Activated naive CD4-positive, alpha-beta T cell treated with anti-CD3 and anti-CD28 coated beads, Interleukin-2, amount 50 U/mL, for 24 hours (primary cell): ENCODE measurements around the gene SMAD3.
A peak's percentile ranks its signal among the peaks of the same experiment; 100 is the strongest.
"Not testable (repeated sequence)": the region's sequence is repeated elsewhere in the genome, so short reads cannot be mapped to it uniquely, and the experiment has no call there.

ENCODE experiments used
- H3K27ac Mint-ChIP-seq: one replicate; pipeline ENCODE4 v1.8.0; 2021; ENCODE audit warnings: mild to moderate bottlenecking, mixed read lengths
- H3K27me3 Mint-ChIP-seq: one replicate; pipeline ENCODE4 v1.8.0; 2021; ENCODE audit warnings: mixed read lengths
- H3K36me3 Mint-ChIP-seq: one replicate; pipeline ENCODE4 v1.8.0; 2021; ENCODE audit warnings: mixed read lengths
- H3K4me1 Mint-ChIP-seq: one replicate; pipeline ENCODE4 v1.8.0; 2021; ENCODE audit warnings: mixed read lengths
- H3K4me3 Mint-ChIP-seq: one replicate; pipeline ENCODE4 v1.8.0; 2021; ENCODE audit warnings: mild to moderate bottlenecking, mixed read lengths
- H3K9me3 Mint-ChIP-seq: one replicate; pipeline ENCODE4 v1.8.0; 2021; ENCODE audit warnings: mixed read lengths

The SMAD3 gene

DNA sequence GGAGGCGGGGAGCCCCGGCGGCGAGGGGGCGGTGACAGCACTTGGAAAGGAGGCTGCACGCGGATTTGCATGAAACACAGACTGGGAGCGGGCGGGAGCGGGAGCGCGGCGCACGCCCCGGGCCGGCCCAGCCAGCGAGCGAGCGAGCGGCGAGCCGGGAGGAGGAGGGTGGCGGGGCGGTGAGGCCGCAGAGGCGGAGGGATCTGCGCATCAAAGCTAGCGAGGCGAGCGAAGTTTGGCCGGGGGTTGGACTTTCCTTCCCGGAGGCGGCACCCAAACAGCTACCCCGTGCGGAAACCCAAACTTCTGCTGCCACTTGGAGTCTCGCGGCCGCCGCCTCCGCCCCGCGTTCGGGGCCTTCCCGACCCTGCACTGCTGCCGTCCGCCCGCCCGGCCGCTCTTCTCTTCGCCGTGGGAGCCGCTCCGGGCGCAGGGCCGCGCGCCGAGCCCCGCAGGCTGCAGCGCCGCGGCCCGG is at the start of gene SMAD3:
Gene SMAD3 (plus strand): TSS at position 72 of the 475 bp plus-strand sequence. CDS start 553 bp downstream, outside the sequence.
- Mint-ChIP-seq H3K4me1 (peaks cover 59% of the 10 kb centered on the region), H3K27ac (peak within 1 kb of the TSS; percentile 61), H3K9me3 (no peaks in the 10 kb centered on the region), H3K4me3 (peak within 1 kb of the TSS; percentile 89), H3K27me3 (no peaks in the 10 kb centered on the region), H3K36me3 (no peaks in the 10 kb centered on the region)

DNA sequence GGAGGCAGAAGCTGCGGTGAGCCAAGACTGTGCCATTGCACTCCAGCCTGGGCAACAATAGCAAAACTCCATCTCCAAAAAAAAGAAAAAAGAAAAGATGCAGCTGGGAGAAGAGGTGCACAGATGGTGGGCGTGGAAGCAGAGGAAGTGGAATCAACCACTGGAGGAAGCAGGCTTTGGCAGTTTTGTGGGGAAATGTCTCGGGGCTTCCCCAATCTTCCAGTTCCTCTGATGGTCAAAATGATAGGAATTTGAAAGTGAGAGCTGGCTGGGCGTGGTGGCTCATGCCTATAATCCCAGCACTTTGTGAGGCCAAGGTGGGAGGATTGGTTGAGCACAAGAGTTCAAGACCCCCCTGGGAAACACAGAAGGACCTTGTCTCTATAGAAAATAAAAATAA is 48.1 kb upstream of the SMAD3 start:
- Mint-ChIP-seq H3K27ac (peak overlapping the region; percentile 38), H3K9me3 (no peaks in the 10 kb centered on the region), H3K4me3 (no peak overlapping the region), H3K4me1 (no peaks in the 10 kb centered on the region), H3K36me3 (no peaks in the 10 kb centered on the region), H3K27me3 (no peaks in the 10 kb centered on the region)

DNA sequence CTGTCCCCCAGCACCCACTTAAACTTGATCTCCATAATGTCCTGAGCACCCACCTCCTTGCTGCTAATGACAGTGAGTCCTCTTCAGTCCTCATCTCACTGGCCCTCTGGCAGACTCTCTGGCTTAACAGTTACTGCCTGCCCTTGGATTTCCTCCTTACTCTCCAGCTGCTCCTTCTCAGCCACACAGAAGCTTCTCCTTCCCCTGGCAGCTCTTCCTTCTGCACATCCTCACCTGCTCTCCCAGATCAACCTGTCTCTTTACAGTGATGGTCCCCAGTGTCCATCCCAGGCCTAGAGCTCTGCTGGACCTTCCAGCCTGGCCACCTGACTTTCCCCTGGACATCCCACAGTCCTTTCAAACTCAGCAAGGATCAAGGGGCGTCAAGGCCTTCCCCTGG is 47.4 kb upstream of the SMAD3 start:
- Mint-ChIP-seq H3K4me1 (no peaks in the 10 kb centered on the region), H3K9me3 (no peaks in the 10 kb centered on the region), H3K27me3 (no peaks in the 10 kb centered on the region), H3K27ac (no peak overlapping the region), H3K4me3 (no peak overlapping the region), H3K36me3 (no peaks in the 10 kb centered on the region)

DNA sequence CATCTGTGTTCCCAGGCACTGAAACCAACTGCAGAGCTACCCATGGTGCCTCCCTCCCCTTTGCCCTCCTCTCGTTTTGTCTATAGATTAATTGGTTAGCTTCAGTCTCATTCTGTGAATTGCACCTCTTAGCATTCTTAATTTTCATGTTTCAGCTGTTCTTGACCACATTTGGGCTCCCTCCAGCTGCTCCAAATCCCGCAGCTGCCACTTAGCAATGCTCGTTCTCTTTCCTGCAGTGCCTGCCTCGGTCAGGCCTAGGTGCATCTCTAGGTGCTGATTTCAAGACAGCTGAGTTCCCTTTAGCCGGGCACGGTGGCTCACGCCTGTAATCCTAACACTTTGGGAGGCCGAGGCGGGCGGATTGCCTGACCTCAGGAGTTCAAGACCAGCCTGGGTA is 47.0 kb upstream of the SMAD3 start:
- no peaks in the 10 kb centered on the region for H3K9me3 Mint-ChIP-seq
- H3K27ac Mint-ChIP-seq, result no peak overlapping the region
- H3K36me3 Mint-ChIP-seq, result no peaks in the 10 kb centered on the region
- H3K4me3 Mint-ChIP-seq, result no peak overlapping the region
- no peaks in the 10 kb centered on the region for H3K27me3 Mint-ChIP-seq
- no peaks in the 10 kb centered on the region for H3K4me1 Mint-ChIP-seq

DNA sequence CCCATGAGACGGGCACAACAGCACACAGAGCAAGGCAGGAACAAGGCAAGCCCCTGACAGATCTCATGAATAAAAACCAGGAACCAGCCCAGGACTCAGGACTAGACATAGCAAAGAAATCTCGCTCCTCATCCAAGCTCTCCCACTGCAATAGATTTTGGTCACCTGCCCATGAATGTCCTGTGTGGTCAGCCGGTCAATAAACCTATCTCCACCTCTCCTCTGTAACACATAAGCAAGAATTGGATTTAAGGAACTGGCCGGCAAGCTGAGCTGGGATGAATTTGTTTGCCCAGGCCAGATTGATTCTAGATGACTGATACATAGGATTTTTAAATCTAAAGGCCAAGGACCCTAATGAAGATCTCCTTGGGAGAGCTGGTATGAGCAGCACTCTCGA is 46.3 kb upstream of the SMAD3 start:
- H3K36me3 Mint-ChIP-seq, result no peaks in the 10 kb centered on the region
- H3K27me3 Mint-ChIP-seq, result no peaks in the 10 kb centered on the region
- peaks cover 1% of the 10 kb centered on the region for H3K4me1 Mint-ChIP-seq
- H3K9me3 Mint-ChIP-seq, result no peaks in the 10 kb centered on the region
- H3K27ac Mint-ChIP-seq, result no peak overlapping the region
- no peak overlapping the region for H3K4me3 Mint-ChIP-seq

DNA sequence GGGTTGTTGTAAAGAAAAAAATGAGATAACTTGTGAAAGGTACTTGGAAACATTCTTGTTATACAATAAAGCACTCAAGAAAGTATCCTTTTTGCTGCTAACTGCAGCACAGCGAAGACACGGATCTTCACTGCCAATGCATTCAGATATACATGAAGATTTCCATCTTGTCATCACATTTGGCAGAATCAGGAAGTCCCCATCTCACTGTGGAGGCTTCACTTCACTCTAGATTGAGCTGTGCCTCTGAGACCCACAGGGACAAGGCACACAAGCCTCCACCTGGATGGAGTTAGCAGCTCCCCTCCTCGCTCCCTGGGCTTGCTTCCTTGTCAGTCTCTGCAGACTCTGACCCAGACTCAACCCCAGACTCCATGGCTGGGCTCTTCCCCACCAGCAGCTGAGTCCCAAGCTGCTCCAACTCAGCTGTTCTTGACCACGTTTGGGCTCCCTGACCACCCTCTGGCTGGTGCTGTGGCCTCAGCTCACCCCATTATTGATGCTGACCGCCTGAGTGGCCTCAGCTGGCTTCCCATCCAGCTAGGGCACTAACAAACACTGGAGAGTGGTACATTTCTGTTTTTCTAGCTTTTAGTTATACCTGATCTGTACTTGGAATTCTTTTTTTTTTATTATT is 45.4 kb upstream of the SMAD3 start:
- Mint-ChIP-seq H3K27ac (no peak overlapping the region), H3K4me3 (no peak overlapping the region), H3K9me3 (no peaks in the 10 kb centered on the region), H3K4me1 (peaks cover 11% of the 10 kb centered on the region), H3K36me3 (no peaks in the 10 kb centered on the region), H3K27me3 (no peaks in the 10 kb centered on the region)

DNA sequence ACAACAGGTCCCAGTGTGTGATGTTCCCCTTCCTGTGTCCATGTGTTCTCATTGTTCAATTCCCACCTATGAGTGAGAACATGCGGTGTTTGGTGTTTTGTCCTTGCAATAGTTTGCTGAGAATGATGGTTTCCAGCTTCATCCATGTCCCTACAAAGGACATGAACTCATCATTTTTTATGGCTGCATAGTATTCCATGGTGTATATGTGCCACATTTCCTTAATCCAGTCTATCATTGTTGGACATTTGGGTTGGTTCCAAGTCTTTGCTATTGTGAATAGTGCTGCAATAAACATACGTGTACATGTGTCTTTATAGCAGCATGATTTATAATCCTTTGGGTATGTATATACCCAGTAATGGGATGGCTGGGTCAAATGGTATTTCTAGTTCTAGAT is 44.7 kb upstream of the SMAD3 start:
- H3K27ac Mint-ChIP-seq, H3K36me3 Mint-ChIP-seq, H3K9me3 Mint-ChIP-seq, H3K4me3 Mint-ChIP-seq, H3K27me3 Mint-ChIP-seq: not testable (repeated sequence)
- peaks cover 15% of the 10 kb centered on the region for H3K4me1 Mint-ChIP-seq

DNA sequence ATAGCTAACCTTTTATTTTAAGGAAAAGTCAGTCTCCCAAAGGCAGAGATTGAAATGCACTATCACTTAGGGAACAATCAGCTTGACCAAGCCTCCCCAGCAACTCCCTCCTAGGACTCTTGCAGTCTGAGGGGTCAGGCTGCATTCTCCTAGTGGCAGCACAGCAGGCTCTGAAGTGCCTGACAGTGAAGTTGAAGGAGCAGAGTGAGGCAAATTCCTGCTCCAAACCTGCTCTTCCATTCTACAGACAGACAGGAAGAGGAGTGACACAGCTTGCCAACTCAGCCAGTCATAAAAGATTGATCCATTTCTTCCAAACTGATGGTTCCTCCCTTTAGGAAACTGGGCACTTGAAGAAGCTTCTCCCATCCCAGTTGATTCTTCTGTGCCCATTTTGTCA is 43.9 kb upstream of the SMAD3 start:
- peaks cover 18% of the 10 kb centered on the region for H3K4me1 Mint-ChIP-seq
- H3K4me3 Mint-ChIP-seq, result no peak overlapping the region
- H3K36me3 Mint-ChIP-seq, result no peaks in the 10 kb centered on the region
- H3K27ac Mint-ChIP-seq, result no peak overlapping the region
- no peaks in the 10 kb centered on the region for H3K27me3 Mint-ChIP-seq
- no peaks in the 10 kb centered on the region for H3K9me3 Mint-ChIP-seq

DNA sequence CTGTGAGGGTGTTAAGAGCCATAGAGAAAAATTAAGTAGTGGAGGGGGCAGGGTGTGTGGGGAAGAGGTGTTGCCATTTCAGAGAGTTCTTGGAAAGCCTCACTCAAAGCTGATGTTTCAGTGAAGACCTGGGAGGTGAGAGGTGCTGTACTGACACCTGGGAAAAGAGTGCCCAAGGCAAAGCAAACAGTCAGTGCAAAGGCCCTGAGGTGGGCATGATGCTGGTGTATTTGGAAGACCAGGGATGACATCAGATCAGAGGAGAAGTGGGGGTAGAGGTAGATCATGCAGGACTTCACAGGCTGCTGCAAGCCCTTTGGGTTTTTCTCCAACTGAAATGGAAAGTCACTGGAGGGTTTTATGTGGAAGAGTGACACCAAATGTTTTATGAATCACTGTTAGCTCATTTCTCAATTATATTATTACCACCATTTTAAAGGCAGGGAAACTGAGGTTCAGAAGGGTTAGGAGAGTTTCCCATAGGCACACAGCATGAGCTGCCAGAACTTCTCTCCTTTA is 42.8 kb upstream of the SMAD3 start:
- Mint-ChIP-seq H3K27me3 (no peaks in the 10 kb centered on the region), H3K9me3 (no peaks in the 10 kb centered on the region), H3K27ac (no peak overlapping the region), H3K4me1 (peaks cover 18% of the 10 kb centered on the region), H3K4me3 (no peak overlapping the region), H3K36me3 (no peaks in the 10 kb centered on the region)

DNA sequence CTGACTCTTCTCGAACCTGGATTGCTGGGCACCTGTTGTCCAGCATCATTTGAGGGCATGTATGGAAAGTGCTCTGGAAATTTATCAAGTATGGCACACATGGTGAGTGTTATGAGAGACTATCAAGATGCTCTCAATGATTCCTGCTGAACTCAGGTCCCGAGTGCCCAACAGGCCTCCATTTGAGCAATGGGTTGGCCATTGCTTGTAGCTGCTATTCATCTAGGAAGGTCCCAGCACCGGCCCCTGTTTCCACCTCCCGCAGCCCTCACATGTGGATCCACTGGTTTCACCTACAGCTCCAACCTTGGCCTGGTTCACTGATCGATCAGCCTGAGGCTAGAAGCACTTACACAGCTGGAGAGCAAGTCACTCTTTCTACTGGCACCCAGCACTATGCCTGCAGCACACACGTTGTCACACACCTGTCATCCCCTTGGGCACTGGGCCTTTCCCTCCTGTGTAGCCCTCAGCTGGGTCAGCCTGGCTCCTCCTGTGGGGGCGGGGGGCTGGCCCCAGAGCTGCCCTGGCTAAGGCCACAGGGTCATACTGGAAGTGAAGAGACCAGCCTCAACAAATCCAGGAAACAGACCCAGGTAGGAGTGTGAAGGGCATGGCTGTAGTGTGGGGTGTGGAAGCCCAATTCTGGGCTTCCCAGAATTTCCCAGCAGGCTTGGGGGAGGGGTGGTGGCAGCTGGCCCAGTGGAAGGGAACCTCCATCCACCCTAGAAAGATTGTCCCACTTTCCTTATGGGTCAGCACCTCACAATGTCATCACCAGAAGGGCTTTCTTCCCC is 41.7 kb upstream of the SMAD3 start:
- Mint-ChIP-seq H3K4me3 (no peak overlapping the region), H3K9me3 (no peaks in the 10 kb centered on the region), H3K27ac (peak overlapping the region; percentile 2), H3K27me3 (peaks cover 2% of the 10 kb centered on the region), H3K4me1 (peaks cover 27% of the 10 kb centered on the region), H3K36me3 (no peaks in the 10 kb centered on the region)

DNA sequence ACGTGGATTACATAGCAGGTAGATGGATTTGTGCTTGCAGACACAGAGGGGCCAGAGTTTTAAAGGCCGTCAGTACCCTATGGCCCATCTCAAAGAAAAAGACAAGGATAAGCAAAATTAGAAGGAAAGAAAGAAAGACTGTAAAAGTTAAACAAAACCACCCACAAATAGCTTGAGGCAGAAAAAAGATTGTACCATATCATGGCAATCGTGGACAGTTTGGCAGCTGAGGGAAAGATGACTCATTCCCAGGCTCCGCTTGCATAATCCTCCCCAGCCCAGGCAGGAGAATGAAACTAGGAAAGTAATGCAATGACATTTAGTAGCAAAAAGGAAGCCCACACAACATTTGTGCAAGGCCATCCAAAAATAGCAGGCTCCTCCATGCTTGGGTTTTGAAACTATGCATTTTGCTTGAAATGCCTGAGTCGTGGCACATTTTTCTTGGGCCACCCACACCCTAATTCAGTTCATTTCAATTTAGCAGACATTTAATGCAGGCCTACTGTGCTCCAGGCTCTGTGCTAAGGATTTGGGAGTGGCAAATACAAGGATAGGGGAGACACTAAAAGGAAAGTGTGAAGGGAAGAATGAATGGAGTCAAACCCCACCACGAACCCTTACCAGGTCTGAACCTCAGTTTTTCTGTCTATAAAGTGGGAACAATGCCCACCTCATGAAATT is 40.9 kb upstream of the SMAD3 start:
- Mint-ChIP-seq H3K27ac (peak overlapping the region; percentile 66), H3K4me3 (peak overlapping the region; percentile 8)

DNA sequence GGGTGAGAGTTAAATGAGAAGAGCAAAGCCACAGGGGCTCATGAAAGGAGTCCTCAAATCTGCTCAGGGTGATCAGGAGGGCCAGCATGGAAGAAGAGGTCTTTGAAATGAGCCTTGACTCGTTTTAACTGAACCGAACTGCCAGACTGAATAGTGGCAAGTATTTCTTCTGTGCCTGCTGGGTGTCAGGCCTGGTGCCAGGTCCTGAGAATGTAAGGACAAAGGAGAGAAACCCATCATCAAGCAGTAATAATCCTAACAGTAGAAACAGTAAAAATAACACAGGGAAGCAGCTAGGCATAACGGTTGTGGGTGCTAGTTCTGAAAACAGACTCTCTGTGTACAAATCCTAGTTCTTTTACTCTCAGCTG is 40.4 kb upstream of the SMAD3 start:
- peak overlapping the region; percentile 66 for H3K27ac Mint-ChIP-seq
- H3K27me3 Mint-ChIP-seq, result peaks cover 2% of the 10 kb centered on the region
- H3K9me3 Mint-ChIP-seq, result no peaks in the 10 kb centered on the region
- H3K36me3 Mint-ChIP-seq, result no peaks in the 10 kb centered on the region
- peaks cover 27% of the 10 kb centered on the region for H3K4me1 Mint-ChIP-seq
- peak overlapping the region; percentile 8 for H3K4me3 Mint-ChIP-seq

More for the DNA sequence above, 40.9 kb upstream of the SMAD3 start:
- peaks cover 2% of the 10 kb centered on the region for H3K27me3 Mint-ChIP-seq
- no peaks in the 10 kb centered on the region for H3K36me3 Mint-ChIP-seq
- peaks cover 27% of the 10 kb centered on the region for H3K4me1 Mint-ChIP-seq
- H3K9me3 Mint-ChIP-seq, result no peaks in the 10 kb centered on the region

DNA sequence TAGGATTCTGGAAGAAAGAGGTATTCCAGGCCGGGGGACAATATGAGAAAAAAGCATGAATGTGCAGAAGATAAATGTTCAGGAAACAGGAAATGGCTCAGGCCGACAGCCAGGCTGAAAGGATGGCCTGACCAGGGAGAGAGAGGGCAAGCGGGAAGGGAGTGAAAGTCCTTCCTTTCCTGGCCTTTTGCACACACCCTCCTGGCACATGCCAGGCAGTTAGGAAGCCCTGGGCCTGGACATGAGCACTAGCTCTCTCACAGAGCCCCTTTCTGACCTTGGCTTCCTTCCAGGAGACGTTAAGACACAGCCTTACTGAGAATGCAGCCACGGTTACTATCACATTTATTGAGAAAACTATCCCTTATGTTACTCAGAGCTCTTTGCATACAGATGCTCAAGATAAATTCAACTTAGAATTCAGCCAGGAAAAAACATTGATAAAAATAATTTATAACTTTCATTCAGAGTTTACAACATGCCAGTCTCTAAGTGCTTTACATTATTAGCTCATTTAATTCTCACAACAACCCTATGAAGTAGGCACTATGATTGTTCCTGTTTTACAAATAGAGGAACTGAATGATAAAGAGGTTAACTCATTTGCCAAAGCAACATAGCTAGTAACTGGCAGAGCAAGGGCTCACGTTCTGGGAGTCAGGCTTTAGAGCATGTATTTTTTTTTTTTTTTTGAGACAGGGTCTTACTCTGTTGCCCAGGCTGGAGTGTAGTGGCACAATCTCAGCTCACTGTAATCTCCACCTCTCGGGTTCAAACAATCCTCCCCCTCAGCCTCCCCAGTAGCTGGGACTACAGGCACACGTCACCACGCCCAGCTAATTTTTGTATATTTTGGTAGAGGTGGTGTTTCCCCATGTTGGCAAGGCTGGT is 39.4 kb upstream of the SMAD3 start:
- H3K4me1 Mint-ChIP-seq, result peaks cover 27% of the 10 kb centered on the region
- H3K36me3 Mint-ChIP-seq, result no peaks in the 10 kb centered on the region
- H3K27ac Mint-ChIP-seq, result peak overlapping the region; percentile 0
- peaks cover 2% of the 10 kb centered on the region for H3K27me3 Mint-ChIP-seq
- H3K9me3 Mint-ChIP-seq, result no peaks in the 10 kb centered on the region
- no peak overlapping the region for H3K4me3 Mint-ChIP-seq

DNA sequence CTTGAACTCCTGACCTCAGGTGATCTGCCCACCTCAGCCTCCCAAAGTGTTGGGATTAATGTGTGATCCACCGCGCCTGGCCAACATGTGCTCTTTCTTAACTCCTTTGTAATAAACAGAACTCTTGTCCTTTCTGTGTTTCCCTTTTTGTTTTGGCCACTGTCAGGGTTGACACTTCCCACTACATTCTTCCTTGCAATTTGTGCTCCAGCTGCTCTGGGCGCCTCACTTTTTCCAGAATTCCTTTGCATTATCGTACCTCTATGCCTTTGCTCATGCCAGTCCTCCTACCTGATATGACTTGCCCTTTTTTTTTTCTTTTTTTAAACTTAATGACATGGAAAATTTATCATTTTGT is 38.8 kb upstream of the SMAD3 start:
- peaks cover 27% of the 10 kb centered on the region for H3K4me1 Mint-ChIP-seq
- H3K27ac Mint-ChIP-seq, result peak overlapping the region; percentile 39
- H3K9me3 Mint-ChIP-seq, result no peaks in the 10 kb centered on the region

DNA sequence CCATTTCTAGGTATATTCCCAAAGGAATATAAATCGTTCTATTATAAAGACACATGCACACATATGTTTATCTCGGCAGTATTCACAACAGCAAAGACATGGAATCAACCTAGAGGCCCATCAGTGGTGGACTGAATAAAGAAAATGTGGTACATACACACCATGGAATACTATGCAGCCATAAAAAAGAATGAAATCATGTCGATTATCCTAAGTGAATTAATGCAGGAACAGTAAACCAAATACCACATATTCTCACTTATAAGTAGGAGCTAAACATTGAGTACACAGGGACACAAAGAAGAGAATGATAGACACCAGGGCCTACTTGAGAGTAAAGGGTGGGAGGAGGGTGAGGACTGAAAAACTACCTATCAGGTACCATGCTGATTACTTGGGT is 37.0 kb upstream of the SMAD3 start:
- H3K27ac Mint-ChIP-seq, H3K27me3 Mint-ChIP-seq, H3K9me3 Mint-ChIP-seq, H3K36me3 Mint-ChIP-seq, H3K4me3 Mint-ChIP-seq: not testable (repeated sequence)
- peaks cover 27% of the 10 kb centered on the region for H3K4me1 Mint-ChIP-seq

More for the DNA sequence above, 38.8 kb upstream of the SMAD3 start:
- Mint-ChIP-seq H3K36me3 (no peaks in the 10 kb centered on the region), H3K27me3 (peaks cover 2% of the 10 kb centered on the region), H3K4me3 (no peak overlapping the region)
